Hematopoietic multipotent progenitor cell (in vitro differentiated cells): ENCODE results near the gene TMUB2. TPM values are rescaled to one million over a fixed set of nuclear protein-coding genes. Genes with fewer than 3 reads are reported as not detected.

Experiments used
- small RNA-seq: library from RNA; depleted of rRNA; stranded (forward); fragments of <200 nt; gene quantifications from one replicate; pipeline ENCODE3, GENCODE V24; 2012
- total RNA-seq: library from RNA; depleted of rRNA; stranded (reverse); fragments of >200 nt; gene quantifications from one replicate; pipeline ENCODE4 v1.2.3, GENCODE V29; 2012

The TMUB2 gene
- total RNA-seq, 1 donor, result 56.8 TPM

Small RNA genes within 50 kb of the gene (small RNA-seq; reads per million reads assigned to genes)
- gene MIR6782, result not detected

Other genes with a start within 250 kb of the TMUB2 start
- 0.27 TPM for gene PPY, start 244.5 kb upstream of the TMUB2 start, total RNA-seq
- not detected for gene PYY, start 233.0 kb upstream of the TMUB2 start, total RNA-seq
- under 0.01 TPM for gene NAGS, start 182.3 kb upstream of the TMUB2 start, total RNA-seq
- 141 TPM for gene TMEM101, start 172.0 kb upstream of the TMUB2 start, total RNA-seq
- 17.8 TPM for gene LSM12, start 120.3 kb upstream of the TMUB2 start, total RNA-seq
- 60.1 TPM for gene G6PC3, start 116.2 kb upstream of the TMUB2 start, total RNA-seq
- gene HDAC5, start 63.3 kb upstream of the TMUB2 start, total RNA-seq, result 102 TPM
- gene HROB, start 45.0 kb upstream of the TMUB2 start, total RNA-seq, result 3.5 TPM
- gene ASB16, start 16.3 kb upstream of the TMUB2 start, total RNA-seq, result not detected
- 34.2 TPM for gene ATXN7L3, start 12.9 kb downstream of the TMUB2 start, total RNA-seq
- 58.7 TPM for gene UBTF, start 32.7 kb downstream of the TMUB2 start, total RNA-seq
- 0.81 TPM for gene SLC4A1, start 81.2 kb downstream of the TMUB2 start, total RNA-seq
- 1.6 TPM for gene RUNDC3A, start 121.6 kb downstream of the TMUB2 start, total RNA-seq
- gene SLC25A39, start 137.9 kb downstream of the TMUB2 start, total RNA-seq, result 98.3 TPM
- 263 TPM for gene GRN, start 158.3 kb downstream of the TMUB2 start, total RNA-seq
- 9.2 TPM for gene FAM171A2, start 176.9 kb downstream of the TMUB2 start, total RNA-seq
- gene ITGA2B, start 202.7 kb downstream of the TMUB2 start, total RNA-seq, result 80.8 TPM